ENCODE results near the gene NAXD.
A peak's percentile ranks its signal among the peaks of the same experiment; 100 is the strongest.
"Not testable (repeated sequence)": the region's sequence is repeated elsewhere in the genome, so short reads cannot be mapped to it uniquely, and the experiment has no call there.

The NAXD gene

DNA sequence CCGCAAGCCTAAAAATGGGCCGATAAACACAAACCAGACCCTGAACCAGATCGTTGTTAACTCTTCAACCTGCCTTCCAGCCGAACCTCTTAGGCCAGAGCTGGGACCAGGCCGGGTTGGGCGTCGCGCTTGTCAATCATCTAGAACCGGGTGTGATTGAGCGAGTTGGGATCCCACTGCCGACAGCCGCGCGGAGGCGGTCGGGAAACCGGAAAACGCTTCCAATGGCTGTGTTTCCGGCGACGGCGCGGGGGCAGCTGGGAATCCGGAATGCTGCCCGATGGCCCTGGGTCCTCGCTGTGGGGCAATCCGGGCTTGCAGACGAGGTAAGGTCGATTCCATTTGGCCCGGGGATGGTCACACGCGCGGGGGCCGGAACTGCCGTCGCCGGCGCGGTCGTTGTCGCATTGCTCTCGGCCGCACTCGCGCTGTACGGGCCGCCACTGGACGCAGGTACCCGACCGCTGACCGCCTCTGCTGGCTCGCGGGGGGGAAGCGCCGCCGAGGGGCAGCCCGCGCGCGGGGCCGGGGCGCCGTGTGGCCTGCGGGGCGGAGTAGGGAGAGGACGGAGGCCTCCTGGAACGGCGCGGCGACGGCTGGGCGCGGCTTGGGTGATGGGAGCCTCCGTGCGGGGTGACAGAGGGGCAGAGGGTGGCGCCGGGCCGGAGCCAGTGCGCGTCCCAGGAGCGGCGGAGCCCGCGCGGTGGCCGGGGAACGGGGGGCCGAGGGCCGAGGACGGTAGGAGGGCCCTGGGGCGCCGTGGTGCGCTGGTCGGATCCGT is at the start of gene NAXD:
Gene NAXD, plus strand, starts transcription at position 224 of the 781 bp plus-strand sequence. Its CDS starts 57 bp downstream, at position 281.
- peak; percentile 42 to 47 for DNase-seq

DNA sequence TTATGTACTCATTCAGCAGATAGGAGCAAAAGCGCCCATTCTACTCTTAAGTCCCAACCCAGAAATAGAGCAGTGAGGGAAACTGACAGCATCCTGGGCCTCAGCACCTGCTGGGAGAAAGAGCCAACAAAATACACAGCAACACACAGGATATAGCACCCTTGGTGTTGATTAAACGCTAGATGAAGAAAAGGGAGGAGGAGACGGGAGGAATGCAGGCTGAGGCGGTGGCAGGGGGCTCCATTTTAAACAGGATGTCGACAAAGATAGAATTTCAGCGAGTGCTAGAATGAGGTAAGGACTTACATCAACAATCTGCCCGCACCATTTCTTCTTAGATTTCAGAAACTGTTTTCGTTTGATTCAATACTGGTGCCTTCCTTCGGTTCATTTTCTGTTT is 49.2 kb upstream of the NAXD start:
- DNase-seq: no peak

DNA sequence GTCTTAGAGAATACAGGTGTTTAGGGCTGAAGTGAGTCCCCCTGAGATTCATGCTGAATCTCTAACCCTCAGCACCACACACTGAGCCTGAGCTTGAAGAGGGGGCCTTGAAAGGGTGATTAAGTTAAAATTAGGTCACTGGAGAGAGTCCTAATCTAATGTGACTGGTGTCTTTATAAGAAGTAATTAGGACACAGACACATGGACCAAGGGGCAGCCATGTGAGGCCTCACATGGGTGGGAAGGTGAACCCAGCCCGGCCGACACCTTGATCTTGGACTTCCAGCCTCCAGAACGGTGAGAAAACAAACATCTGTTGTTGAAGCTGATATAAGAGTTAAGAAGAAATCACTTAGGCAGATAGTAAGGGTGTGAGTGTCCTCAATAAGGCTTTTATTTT is 46.7 kb upstream of the NAXD start:
- no peak for DNase-seq

DNA sequence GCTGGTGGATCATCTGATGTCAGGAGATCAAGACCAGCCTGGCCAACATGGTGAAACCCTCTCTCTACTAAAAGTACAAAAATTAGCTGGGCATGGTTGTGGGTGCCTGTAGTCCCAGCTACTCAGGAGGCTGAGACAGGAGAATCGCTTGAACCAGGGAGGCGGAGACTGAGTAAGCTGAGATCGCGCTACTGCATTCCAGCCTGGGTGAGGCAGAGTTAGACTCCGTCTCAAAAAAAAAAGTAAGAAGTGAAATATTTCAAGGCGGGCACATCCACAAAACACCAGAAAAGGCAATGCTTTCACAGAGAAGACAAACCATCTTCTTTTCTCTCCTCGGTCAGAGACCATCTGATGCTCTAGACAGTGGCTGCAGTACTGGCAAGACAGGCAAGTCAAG is 45.4 kb upstream of the NAXD start:
- not testable (repeated sequence) for DNase-seq

DNA sequence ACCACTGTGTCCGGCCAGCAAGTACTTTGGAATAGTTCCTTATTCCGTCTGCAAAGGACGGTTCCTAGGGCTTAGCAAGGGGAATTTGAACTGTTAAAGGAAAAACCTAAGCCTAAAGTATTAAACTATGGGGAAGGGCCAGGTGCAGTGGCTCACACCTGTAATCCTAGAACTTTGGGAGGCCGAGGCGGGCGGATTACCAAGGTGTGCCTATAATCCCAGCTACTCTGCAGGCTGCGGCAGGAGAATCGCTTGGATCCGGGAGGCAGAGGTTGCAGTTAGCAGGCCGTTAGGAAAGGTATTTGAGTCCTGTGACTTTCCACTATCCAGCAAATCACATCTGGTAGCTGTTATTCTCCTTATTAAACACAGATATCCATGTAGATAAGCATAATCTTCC is 44.5 kb upstream of the NAXD start:
- no peak for DNase-seq

DNA sequence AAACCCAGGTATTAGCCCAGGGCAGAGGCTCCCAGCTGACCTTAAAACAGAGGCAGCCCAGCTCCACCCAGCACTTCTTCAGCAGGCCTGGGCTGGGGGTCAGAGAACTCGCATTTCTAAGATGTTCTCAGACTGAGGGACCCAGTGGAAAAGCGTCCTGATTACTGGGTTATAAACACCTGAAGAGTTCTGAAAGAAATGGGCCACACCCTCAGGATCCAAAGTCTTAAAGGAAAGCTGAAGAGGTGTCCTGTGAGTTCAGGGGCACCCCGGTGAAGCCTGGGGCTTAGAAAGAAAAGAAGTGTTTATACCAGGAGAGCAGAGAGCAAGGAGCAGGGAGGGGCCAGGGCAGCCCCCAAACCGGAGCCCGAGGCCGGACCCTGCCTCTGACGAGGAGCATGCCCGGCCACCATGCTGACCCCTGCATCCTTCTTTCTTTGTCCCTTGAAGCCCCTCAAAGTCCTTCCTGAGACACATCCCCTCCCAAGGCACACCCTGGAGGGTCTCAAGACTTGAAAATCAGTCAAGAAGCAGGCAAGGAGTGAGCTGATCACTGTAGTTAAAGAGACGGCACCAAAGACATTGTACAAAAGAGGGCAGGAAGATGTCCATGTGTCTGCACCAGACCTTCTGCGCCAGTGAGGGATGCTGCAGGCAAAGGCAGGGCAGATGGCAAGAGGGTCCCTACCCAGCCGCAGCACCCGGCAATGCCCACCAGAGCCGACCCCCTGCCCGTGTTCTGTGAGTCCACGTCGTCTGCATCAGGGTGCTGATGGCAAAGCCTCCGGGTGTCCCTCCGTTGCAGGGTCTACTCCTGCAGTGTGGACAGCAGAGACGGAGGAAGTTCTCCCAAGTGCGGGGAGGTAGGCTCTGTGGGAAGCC is 43.2 kb upstream of the NAXD start:
- no peak for DNase-seq

DNA sequence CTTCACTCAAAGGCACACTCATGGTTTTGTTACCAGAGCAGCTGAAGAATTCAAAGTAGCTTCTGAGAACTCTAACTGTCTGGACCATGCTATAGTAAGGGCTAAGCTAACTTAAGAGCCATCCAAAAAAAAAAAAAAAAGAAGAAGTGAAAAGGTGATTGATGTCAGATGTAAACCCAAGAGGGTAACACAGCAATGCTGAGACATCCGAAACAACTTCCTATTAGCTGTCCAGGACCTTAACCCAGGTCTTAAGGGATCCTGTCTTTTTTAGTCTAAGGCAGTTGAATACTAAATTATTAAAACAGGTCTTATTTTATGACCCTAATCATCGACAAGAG is 42.6 kb upstream of the NAXD start:
- DNase-seq: no peak

DNA sequence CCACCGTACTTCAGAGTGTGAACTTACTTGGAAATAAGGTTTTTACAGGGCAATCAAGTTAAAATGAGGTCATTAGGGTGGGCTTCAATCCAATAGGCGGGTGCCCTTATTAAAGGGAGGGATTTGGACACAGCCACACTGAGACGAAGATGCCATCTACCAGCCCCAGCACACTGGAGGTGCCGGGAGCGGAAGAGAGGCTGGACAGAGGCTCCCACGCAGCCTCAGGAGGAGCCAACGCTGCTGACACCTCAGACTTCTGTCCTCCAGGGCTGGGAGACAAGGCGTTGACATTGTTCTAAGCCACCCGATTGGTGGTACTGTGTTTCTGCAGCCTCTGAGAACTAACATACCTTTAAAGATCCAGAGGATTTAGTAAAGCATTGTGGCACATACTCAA is 41.2 kb upstream of the NAXD start:
- DNase-seq: no peak

DNA sequence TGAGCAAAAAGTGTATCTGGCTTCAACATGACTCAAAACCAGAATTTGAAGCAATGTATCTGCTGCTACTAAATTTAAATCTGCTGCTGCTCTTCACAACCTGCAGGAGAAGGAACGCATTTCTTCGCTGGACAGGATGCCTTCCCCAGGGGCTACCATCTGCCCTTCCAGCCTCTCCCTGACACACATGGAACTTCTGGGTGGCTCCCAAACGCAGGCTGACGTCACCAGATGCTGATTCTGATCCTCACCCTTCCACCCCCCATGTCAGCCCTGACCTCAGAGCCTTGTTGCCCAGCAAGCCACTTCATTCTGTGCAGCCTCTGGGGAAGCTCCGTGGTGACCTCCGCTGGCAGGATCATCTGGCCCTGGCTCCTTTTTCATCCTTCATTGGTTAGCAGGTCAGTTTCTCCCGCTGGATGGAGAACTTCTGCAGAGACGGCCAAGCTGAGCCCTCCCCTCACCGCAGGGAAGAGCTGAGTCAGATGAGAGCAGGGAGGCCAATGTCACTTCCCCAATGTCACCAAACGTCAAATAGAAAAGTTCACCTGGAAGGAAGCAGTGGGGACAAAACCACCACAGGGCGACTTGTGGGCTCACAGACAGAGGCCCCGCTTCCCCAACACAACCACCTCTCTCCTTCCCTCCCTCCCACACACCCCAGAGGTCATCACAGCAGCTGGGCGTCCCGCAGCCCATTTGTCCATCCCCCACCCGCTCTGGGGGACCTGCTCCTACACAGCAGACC is 39.8 kb upstream of the NAXD start:
- DNase-seq: peak; percentile 23 to 29

DNA sequence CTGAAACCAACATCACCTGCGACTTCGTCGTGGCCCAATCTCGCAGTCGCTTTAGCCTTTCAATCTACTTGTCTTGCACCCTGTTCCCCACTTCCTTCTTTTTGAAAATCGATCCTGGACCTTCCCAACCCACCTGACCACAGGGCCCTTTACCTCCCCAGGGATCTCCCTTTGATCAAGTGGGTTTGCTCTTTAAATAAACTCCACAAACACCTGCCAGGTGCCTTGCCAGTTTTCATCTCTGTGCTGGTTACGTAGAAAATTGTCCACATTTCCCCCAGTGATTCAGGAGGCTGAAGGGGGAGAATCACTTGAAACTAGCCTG is 39.3 kb upstream of the NAXD start:
- DNase-seq: no peak

DNA sequence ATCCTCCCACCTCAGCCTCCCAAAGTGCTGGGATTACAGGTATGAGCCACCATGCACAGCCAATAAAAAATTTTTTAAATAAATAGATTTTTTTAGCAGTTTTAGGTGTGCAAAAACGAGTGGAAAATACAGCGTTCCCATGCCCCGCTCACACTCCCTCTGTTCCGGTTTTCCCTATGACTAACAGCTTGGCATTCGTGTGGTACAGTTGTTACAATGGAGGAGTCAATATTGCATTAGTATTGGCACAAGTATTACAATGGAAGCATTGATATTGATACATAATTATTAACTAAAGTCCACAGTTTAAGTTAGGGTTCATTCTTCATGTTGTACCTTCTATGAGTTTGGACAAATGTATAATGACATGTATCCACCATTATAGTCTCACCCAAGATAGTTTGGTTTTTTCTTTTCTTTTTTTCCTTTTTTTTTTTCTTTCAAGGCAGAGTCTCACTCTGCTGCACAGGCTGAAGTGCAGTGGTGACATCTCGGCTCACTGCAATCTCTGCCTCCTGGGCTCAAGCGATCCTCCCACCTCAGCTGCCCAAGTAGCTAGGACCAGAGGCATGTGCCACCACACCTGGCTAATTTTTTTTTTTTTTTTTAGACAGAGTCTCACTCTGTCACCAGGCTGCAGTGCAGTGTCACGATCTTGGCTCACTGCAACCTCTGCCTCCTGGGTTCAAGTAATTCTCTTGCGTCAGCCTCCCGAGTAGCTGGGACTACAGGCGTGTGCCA is 38.4 kb upstream of the NAXD start:
- DNase-seq: no peak

DNA sequence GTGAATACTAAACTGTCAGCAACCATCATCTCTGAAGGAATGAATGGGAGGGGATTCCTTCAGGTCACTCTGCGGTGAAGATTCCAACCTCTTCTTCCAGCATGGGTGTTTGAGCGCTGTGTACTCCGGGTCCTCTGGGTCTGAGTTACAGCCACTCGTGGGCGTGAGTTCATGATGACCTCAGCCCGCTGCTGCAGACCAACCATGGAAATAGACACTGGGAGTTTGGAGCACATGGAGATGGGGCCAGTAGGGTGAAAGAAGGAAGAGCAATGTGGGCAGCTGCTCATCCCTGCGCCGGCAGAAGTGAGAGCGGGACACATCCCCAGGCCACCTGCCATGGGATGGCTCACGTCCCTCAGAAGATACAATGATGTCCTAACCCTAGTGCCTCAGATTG is 37.0 kb upstream of the NAXD start:
- DNase-seq: no peak

DNA sequence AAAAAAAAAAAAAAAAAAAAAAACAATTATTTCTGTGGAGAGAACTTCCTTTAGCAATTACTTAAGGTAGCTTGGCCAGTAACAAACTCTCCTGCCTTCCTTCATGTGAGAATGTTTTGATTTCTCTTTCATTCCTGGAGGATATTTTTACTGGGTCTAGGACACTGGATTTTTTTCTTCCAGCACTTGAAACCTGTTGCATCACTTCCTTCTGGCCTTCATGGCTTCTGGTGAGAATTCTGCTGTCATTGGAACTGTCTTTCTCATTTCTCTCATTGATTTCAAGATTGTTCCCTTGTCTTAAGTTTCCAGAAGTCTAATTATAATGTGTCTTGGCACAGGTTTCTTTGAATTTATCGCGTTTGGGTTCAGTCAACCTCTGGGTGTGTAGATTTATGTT is 34.5 kb upstream of the NAXD start:
- DNase-seq: no peak

DNA sequence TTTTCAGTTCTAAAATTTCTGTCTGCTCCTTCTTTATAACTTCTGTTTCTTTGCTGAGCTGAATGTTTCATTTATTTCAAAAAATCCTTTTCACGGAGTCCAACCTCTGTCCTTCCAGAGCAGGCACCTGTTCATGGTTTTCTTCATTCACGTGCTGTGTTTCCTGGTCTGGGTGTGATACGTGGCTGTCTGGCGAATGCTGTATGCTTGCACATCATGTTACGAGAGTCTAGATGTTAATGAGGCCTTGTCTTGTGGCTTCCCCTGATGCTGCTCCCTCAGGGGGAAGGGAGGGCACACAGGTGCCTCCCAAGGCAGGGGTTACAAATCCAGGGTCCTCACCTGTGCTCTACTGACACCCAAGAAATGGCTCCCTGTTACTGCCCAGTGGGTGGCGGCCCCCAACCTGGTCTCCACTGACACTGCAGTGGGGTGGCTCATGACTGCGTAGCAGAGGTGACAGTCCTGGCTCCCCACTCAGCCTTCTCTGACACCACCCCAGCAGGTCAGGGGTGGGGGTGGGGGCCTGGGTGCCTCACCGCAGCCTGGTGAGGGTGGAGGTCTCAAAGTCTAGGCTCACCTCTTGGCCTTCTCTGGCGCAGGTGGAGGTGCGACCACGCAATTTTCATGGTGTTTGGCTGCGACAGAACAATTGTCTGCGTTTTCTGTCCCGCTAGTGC is 33.7 kb upstream of the NAXD start:
- DNase-seq: no peak

DNA sequence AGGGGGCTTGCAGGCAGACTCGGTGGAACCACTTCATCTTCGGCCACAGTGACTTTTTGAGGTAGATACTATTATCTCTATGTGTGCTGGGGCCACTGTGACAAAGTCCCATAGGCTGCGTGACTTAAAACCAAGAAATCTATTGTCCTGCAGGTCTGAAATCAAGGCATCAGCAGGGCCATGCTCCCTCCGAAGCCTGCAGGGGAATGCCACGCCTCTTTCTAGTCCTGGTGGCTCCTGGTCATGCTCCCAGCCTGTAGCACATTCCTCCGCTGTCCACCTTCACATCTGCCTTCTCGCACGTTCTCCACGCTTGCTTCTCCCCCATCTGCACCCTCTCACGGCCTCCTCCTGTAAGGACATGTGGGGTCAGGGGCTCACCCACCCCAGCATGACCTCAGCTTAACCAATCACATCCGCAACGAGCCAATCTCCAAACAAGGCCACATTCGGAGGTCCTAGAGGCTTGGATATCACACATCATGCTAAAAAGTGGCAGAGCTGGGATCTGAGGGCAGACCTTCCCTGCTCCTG is 32.9 kb upstream of the NAXD start:
- DNase-seq: no peak

DNA sequence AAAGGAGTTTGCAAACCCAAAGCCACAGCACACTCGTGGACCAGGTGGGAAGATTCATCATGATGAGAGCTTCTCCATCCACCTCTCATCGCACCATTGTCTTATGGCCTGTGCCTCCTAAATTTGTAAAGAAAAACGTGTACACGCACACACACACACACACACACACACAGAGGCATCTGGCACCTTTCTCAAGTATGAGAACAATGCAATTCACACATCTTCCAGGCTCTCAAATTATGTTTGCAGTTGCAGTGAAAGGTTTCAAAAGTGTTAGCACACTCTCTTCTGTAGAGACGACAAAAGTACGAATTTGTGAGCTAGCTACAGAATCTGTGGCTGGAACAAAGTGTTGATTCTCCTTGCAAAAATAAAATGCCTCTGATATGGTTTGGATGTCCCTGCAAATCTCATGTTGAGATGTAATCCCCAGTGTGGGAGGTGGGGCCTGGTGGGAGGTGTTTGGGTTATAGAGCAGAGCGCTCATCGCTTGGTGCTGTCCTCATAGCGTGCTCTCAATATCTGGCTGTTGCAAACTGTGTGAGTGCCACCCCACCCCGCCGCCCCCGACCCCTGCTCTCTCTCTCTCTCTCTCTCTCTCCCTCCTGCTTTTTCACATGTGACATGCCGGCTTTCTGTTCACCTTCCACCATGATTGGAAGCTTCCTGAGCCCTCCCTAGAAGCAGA is 32.0 kb upstream of the NAXD start:
- DNase-seq: no peak

DNA sequence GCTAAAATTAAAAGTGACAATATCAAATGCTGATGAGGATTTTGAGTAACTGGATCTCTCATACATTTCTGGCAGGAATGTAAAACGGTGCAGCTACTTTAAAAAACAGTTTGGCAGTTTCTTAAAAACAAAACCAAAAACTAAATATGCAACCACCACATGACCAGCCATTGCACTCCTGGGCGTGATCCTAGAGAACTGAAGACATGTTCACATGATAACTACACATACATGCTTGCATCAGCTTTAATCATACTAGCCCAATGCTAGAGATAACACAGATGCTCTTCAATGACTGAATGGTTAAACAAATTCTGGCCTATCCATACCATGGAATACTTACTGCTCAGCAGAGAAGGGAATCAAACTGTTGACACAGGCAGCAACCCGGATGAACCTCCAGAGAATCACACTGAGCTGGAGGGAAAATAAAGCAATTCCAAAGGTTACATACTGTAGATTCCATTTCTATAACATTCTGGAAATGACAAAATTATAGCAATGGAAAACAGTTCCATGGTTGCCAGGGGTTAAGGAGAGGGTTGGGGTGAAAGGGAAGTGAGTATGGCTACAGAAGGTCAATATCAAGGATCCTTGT is 25.5 kb upstream of the NAXD start:
- no peak for DNase-seq

DNA sequence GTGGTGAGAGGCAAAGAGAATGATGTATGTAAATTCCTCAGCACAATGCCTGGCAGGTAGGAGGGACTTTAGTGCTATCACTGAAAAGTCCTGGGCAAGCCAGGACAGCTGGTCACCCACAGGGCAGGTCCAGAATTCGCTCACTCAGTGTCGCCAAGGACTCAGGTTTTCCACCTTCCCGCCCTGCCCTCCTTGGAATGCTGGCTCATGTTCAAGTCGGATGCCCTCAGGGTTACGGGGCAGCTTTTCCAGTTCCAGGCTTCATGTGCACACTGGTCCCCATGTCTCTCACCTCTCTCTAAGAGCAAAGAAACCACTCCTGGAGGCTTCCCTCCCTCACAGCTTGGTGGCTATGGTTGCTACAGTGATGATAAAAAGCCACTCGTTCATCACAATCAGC is 24.8 kb upstream of the NAXD start:
- DNase-seq: no peak

DNA sequence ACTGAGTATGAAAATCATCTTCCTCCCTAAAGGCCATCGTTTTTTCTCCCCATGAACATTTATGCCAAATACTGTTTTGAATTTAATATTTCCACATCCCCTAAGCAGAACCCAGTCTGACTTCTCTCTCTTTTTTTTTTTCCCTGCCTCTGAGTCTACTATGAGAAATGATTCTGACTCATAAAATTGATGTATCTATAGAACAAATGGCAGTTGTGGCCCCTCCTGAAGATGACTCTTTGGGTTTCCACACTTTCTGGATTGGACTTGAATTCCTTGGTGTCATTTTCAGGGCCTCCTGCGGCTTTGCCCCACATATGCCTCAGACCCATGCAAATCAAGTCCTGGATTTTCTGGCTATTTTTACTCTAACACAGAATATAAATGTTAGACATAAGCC is 22.7 kb upstream of the NAXD start:
- no peak for DNase-seq

DNA sequence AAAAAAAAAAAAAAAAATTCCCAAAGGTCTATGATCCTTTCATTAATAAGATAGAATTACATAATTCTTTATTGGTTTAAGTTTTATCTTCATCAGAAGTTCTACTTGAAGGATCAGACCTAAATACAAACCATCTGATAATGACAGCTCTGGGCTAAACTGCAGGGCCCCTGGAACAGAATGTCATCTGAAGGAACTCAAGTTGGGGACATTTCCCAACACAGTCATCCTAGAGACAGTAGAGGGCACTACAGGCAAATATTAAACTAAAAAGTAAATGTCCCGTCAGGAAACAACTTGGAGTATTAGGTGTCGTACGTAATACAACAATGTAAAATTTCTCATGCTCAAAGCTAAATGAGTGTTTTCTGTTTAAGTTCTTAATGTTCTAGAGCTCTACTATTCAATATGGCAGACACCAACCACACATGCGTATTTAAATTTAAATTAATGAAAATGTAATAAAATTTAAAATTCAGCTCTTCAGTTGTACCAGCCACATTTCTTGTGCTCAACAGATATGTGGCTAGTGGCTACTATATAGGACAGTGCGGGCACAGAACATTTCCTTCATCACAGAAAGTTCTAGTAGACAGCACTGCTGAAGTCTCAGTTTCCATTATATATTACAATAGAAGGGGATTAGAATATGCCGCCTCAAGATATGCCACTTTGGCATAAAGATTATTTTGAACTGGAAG is 21.8 kb upstream of the NAXD start:
- DNase-seq: peak in 1 of 2 donors; percentile 54
